T-helper 1 cell treated with Interleukin-12 subunit alpha and Interleukin-12 subunit beta and Interleukin-4 antibody, amounts not matched to agents 30 μg/mL and 1 μg/mL, for 36 hours (primary cell): ENCODE measurements around the gene NEDD4L.

ENCODE experiments used
- H3K27ac Mint-ChIP-seq: one replicate; pipeline ENCODE4 v1.8.0; 2021; ENCODE audit warnings: mild to moderate bottlenecking, mixed read lengths
- H3K27me3 Mint-ChIP-seq: one replicate; pipeline ENCODE4 v1.8.0; 2021; ENCODE audit warnings: low read depth, mixed read lengths
- H3K36me3 Mint-ChIP-seq: one replicate; pipeline ENCODE4 v1.8.0; 2021; ENCODE audit warnings: low read depth, mixed read lengths
- H3K4me1 Mint-ChIP-seq: one replicate; pipeline ENCODE4 v1.8.0; 2021; ENCODE audit warnings: low read depth, mixed read lengths
- H3K4me3 Mint-ChIP-seq: one replicate; pipeline ENCODE4 v1.8.0; 2021; ENCODE audit warnings: mild to moderate bottlenecking, moderate library complexity, mixed read lengths
- H3K9me3 Mint-ChIP-seq: one replicate; pipeline ENCODE4 v1.8.0; 2021; ENCODE audit warnings: mixed read lengths

NEDD4L gene

DNA sequence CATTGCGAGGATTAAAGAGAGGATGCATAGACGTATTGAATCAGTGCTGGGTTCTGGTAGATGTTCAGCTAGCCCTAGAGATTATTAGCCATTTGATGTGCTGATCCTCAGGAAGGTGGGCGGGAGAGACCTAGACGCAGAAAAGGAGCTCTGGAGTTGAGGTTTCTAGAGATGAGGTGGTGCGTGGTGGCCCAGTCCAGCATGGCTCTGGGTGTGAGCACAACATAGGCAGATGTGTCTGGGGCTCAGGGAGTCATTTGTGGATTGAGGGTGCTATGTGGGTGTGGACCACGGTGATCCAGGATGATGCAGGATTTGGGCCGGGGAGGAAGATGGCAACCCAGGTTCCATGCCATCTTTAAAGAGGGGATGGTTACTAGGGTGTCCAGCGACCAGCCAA is 102.1 kb downstream of the NEDD4L start:
- no peak overlapping the region for H3K27ac Mint-ChIP-seq
- no peak overlapping the region for H3K4me3 Mint-ChIP-seq

DNA sequence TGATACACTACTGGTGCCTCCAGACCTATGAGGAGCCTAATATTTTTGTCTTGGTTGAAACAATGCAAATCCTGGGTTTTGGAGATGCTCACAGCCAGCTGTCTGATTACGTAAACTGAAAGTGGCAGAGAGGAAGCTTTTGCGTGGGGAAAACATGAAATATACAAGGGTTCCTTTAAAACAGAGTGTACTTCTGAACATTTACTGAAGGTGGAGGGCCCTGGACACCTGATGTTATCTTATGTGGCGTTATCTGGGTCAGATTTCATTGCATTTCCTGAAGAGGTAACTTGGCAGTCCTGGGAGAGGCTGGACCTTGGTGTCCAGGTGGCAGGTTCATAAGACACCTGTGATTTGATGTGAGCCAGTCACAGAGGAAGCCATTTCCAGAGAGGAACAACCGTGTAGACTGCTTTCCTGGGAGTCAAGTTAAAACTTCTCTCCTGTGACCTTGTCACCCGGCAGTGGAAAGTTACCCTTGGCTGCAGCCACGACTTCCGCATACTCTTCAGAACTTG is 105.0 kb downstream of the NEDD4L start:
- Mint-ChIP-seq H3K27me3 (peaks cover 3% of the 10 kb centered on the region), H3K27ac (no peak overlapping the region), H3K4me3 (no peak overlapping the region), H3K9me3 (no peaks in the 10 kb centered on the region), H3K4me1 (no peaks in the 10 kb centered on the region), H3K36me3 (no peaks in the 10 kb centered on the region)

More for the DNA sequence above, 102.1 kb downstream of the NEDD4L start:
- Mint-ChIP-seq H3K27me3 (no peaks in the 10 kb centered on the region), H3K9me3 (no peaks in the 10 kb centered on the region), H3K4me1 (no peaks in the 10 kb centered on the region), H3K36me3 (no peaks in the 10 kb centered on the region)

DNA sequence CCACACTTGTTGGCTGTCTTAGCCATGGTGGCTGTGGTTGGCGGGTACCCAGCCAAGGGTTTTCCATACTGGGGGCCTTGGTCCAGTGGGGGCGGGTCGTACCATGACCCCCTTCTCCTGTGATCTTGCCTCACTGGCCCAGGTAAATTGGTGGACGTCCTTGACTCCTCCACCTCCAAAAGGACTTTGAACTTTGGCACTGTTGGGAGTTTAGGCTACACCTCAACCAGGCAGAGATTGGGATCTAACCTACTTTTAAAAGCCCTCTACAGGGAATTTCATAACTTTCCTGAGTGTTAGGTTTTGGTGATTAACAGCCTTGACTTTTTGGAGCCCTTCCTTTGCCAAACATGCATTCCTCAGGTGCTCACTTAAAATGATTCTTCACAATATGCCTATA is 106.7 kb downstream of the NEDD4L start:
- Mint-ChIP-seq H3K9me3 (no peaks in the 10 kb centered on the region), H3K4me3 (no peak overlapping the region), H3K27ac (no peak overlapping the region), H3K27me3 (peaks cover 3% of the 10 kb centered on the region), H3K36me3 (no peaks in the 10 kb centered on the region), H3K4me1 (no peaks in the 10 kb centered on the region)

DNA sequence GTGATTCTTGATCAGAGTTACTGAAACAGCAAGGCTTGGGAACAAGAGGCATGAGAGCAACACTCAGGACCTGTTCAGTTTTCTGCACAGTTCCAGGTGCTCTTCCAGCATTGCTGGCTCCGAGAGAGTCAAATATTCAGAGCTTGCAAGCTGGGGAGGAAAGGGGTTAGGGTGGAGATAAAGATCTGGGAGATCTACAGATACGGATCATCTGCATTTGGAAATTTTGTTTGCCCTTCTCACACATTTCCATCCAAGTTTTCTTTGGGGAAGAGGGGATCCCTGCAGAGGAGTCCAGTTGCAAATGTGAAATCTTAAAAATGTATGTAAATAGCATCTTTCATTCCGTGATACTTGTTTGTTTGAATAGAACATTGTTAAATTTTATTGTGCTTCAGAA is 108.2 kb downstream of the NEDD4L start:
- Mint-ChIP-seq H3K27ac (no peak overlapping the region), H3K9me3 (no peaks in the 10 kb centered on the region), H3K4me1 (no peaks in the 10 kb centered on the region), H3K36me3 (no peaks in the 10 kb centered on the region), H3K27me3 (peaks cover 4% of the 10 kb centered on the region), H3K4me3 (no peak overlapping the region)

DNA sequence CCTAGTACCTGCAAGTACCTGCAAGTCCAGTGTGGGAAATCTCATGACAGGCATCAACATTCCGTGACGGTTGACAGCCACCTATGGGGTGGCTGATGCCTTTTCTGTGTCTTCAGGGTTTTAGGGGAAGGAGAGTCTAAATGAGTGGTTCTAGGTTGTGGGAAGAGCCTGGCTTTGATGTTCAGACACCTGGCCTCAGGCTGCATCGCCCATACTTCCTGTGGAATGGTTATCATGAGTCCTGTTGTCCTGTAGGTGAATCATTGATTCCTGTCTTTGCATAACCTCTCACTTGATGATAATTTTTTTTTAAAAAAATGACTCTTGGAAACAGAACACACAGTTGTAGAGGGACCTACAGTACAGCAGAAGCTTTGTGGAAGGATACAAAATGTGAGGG is 108.9 kb downstream of the NEDD4L start:
- H3K27me3 Mint-ChIP-seq, result peaks cover 6% of the 10 kb centered on the region
- H3K36me3 Mint-ChIP-seq, result no peaks in the 10 kb centered on the region
- H3K4me3 Mint-ChIP-seq, result no peak overlapping the region
- no peaks in the 10 kb centered on the region for H3K9me3 Mint-ChIP-seq
- no peaks in the 10 kb centered on the region for H3K4me1 Mint-ChIP-seq
- no peak overlapping the region for H3K27ac Mint-ChIP-seq

DNA sequence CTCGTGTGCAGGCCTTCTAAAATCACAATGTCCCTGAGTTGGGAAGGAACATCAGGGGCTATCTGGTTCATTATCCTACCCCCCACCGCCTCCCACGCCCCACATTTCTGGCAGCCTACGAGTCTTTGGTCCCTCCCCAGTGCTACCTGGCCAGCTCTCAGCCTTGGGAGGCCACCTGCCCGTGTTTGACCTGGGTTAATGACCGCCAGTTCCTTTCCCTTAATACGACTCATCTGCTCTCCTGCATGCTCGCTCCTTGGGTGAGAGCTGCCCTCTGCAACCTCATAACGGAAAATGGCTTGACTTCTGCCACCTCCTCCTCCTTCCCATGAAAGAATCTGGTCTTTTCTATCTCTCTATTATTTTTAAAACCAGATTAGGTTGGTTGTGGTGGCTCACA is 112.5 kb downstream of the NEDD4L start:
- Mint-ChIP-seq H3K27me3 (peaks cover 10% of the 10 kb centered on the region), H3K4me1 (no peaks in the 10 kb centered on the region), H3K4me3 (no peak overlapping the region), H3K9me3 (no peaks in the 10 kb centered on the region), H3K27ac (no peak overlapping the region), H3K36me3 (no peaks in the 10 kb centered on the region)

DNA sequence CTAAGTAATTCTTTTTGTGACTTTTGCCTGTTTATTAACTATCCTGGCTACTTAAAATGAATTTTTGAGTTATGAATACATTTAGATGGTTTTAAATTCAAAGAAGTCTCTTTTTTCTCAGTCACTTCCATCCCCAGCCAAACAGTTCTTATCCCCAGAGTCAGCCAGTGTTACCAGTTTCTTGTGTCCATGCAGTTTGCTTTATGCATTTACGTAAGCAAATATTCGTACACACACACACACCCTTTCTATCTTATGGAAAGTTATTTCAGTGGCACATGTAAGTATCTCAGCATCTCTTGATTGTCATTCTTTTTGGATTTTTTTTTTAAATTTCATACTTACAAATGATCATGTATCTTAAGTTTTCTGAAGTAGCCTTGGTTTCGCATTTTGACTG is 113.2 kb downstream of the NEDD4L start:
- no peaks in the 10 kb centered on the region for H3K4me1 Mint-ChIP-seq
- no peak overlapping the region for H3K27ac Mint-ChIP-seq
- H3K4me3 Mint-ChIP-seq, result no peak overlapping the region
- H3K27me3 Mint-ChIP-seq, result peaks cover 7% of the 10 kb centered on the region
- H3K9me3 Mint-ChIP-seq, result no peaks in the 10 kb centered on the region
- no peaks in the 10 kb centered on the region for H3K36me3 Mint-ChIP-seq

DNA sequence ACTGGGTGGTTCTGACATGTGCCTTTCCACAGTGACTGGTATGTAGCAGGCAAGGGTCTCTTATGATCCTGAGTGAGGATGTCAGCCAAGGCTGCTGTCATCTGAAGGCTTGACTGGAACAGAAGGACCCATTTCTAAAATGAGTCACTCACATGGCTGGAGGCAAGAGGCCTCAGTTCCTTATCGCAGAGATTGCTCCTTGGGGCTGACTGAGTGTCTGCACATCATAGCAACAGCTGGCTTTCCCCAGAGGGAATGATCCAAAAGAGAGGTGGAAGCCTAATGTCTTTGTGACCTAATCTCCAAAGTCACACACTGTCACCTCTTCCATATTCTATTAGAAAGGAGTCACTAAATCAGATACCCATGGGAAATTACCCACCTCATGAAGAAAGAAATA is 114.0 kb downstream of the NEDD4L start:
- Mint-ChIP-seq H3K36me3 (no peaks in the 10 kb centered on the region), H3K9me3 (no peaks in the 10 kb centered on the region), H3K27me3 (peaks cover 7% of the 10 kb centered on the region), H3K27ac (no peak overlapping the region), H3K4me3 (no peak overlapping the region), H3K4me1 (no peaks in the 10 kb centered on the region)

DNA sequence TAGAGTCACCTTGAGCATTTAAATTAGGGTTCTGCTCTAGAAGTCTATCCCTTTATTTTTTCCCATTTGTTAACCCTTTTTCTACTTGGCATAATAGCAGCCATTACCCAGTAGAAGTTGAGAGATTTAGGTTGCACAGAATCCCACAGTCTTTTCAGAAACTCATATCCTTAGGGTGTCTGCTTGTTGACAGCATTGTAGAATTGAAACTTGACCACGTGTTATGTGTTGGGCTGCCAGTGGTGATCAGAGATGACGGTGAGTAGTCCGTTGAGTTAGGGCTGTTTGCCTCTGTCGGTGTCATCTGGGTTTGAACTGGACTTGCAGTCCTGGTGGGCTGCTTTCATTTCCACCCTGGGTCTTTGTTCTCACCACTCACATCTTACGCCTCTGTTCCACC is 114.4 kb downstream of the NEDD4L start:
- H3K4me3 Mint-ChIP-seq, result no peak overlapping the region
- no peaks in the 10 kb centered on the region for H3K4me1 Mint-ChIP-seq
- no peaks in the 10 kb centered on the region for H3K36me3 Mint-ChIP-seq
- H3K27me3 Mint-ChIP-seq, result peaks cover 7% of the 10 kb centered on the region
- H3K27ac Mint-ChIP-seq, result no peak overlapping the region
- H3K9me3 Mint-ChIP-seq, result no peaks in the 10 kb centered on the region

DNA sequence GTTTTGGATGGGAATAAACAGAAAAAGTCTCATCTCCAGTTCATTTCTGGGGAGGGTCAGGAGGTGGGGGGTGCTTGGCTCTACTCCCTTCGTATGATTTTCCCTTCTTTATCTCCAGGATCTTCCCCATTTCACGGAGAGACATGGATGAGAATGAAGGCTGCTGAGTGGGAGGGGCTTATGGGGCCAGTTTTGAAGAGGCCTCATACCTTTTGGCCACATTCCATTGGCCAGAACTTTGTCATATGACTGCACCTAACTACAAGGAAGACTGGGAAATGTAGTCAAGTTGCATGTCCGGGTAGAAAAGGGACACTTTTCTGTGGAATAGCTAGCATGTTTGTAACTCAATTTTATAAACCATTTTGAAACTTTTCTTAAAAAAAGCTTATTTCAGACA is 117.6 kb downstream of the NEDD4L start:
- H3K27ac Mint-ChIP-seq, result no peak overlapping the region
- peaks cover 15% of the 10 kb centered on the region for H3K27me3 Mint-ChIP-seq
- no peaks in the 10 kb centered on the region for H3K9me3 Mint-ChIP-seq
- no peaks in the 10 kb centered on the region for H3K4me1 Mint-ChIP-seq
- no peak overlapping the region for H3K4me3 Mint-ChIP-seq
- H3K36me3 Mint-ChIP-seq, result no peaks in the 10 kb centered on the region

DNA sequence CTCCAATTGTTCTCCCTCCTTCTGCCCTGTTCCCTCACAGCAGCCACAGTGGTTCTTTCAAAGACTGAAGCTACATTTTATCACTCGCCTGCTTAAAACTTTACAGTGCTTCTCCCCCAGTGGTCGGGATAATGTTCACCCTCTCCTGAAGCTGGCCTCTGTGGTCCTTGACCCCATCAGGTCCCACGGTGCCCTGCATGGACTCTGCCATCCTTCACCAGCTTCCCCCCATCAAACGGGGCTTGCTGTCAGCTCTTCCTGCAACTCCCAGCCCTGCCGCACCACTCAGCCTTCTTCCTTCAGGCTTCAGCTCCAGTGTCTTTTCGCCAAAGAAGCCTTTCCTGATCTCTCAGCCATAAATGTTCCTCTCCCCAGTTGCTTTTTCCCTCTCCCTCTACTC is 118.1 kb downstream of the NEDD4L start:
- H3K27ac Mint-ChIP-seq, result no peak overlapping the region
- H3K27me3 Mint-ChIP-seq, result peaks cover 15% of the 10 kb centered on the region
- H3K36me3 Mint-ChIP-seq, result no peaks in the 10 kb centered on the region
- no peaks in the 10 kb centered on the region for H3K4me1 Mint-ChIP-seq
- H3K4me3 Mint-ChIP-seq, result no peak overlapping the region
- no peaks in the 10 kb centered on the region for H3K9me3 Mint-ChIP-seq

DNA sequence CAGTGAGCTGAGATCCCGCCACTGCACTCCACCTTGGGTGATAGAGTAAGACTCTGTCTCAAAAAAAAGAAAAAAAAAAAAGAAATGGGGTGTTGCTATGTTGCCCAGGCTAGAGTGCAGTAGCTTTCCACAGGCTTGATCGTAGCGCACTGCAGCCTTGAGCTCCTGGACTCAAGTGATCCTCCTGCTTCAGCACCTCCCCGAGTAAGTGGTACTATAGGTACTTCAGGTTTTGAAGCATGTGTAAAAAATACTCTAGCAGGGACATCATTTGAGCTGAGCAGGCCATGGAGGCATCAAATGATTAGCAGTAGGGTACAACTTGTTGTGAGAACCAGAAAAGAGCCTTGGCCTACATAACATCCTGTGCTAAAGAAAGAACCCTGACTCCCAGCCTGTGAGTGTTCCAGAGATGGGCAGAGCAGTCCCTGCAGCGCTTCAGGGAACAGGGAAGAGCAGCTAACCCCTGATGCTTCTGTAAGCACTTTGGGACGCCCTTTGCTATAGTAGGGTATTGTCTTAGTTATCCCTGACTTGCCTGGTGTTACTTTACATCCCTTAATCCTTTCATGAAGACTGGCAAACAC is 119.1 kb downstream of the NEDD4L start:
- Mint-ChIP-seq H3K36me3 (no peaks in the 10 kb centered on the region), H3K9me3 (no peaks in the 10 kb centered on the region), H3K4me3 (no peak overlapping the region), H3K27me3 (peaks cover 12% of the 10 kb centered on the region), H3K27ac (no peak overlapping the region), H3K4me1 (no peaks in the 10 kb centered on the region)

DNA sequence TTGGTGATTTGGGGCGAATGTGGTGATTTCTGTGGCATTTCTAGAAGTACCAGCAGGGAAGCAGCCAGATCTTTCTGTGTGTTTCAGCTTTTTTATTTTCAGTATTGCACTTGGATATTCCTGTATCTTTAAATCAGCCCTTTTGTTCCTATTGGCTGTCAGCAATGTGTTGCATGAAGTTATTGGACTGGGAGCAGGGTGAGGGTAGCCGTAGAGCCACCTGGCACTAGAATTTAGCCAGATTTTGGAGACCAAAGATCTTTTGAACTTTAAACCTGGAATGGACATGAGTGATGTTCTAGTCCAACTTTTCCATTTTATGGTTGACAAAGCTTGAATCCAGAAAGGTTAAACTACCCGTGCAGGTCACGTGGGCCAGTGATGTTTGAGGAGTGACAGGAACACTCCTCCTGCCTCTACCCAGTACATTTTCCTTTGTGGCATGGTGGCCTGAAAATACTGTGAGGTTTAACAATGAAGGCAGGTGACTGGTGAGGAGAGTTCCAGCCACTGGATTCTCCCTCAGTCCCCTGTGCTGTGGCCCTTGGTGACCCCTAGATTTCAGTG is 122.3 kb downstream of the NEDD4L start:
- Mint-ChIP-seq H3K36me3 (no peaks in the 10 kb centered on the region), H3K27ac (no peak overlapping the region), H3K9me3 (no peaks in the 10 kb centered on the region), H3K4me1 (no peaks in the 10 kb centered on the region), H3K27me3 (peaks cover 8% of the 10 kb centered on the region), H3K4me3 (no peak overlapping the region)

DNA sequence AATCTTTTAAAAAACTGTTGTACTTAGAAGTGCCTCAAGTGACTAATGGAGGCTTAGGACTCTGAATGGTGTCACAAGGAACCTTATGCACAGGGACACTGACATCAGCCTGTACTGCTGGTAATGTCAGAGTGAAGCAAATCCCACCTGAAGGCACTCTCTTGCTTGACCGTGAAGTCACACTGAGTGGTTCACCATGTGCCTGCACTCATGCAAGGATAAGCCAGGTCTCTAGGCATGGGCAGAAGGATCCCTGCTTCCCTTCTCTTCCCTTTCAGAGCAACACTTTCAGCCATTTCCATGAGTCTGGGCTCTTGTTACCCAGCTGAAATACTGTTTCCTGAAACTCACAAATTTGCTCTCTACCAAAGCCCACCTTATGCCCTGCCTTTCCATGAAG is 123.0 kb downstream of the NEDD4L start:
- Mint-ChIP-seq H3K4me1 (no peaks in the 10 kb centered on the region), H3K36me3 (no peaks in the 10 kb centered on the region), H3K9me3 (no peaks in the 10 kb centered on the region), H3K27me3 (peaks cover 14% of the 10 kb centered on the region), H3K27ac (no peak overlapping the region), H3K4me3 (no peak overlapping the region)

DNA sequence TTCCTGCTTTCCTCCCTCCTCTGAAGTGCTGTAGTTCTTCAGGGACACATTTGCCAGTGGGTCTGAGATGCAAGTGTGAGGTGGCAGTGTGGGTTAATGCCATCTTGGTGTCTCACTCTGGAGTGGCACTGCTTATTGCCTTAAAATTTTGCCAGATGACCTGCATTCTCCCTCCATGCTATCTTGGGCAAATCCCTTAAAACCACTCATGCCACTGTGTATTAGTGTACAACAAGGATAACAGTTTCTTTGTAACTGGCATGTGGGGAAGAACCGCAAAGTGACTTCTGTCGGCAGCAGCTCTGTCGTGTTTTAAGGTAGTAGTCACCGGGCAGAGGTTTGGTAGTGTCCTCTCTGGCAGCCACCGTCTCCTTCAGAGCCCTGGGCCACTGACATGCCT is 124.2 kb downstream of the NEDD4L start:
- Mint-ChIP-seq H3K27me3 (peaks cover 24% of the 10 kb centered on the region), H3K9me3 (no peaks in the 10 kb centered on the region), H3K27ac (no peak overlapping the region), H3K4me1 (no peaks in the 10 kb centered on the region), H3K4me3 (no peak overlapping the region), H3K36me3 (no peaks in the 10 kb centered on the region)

DNA sequence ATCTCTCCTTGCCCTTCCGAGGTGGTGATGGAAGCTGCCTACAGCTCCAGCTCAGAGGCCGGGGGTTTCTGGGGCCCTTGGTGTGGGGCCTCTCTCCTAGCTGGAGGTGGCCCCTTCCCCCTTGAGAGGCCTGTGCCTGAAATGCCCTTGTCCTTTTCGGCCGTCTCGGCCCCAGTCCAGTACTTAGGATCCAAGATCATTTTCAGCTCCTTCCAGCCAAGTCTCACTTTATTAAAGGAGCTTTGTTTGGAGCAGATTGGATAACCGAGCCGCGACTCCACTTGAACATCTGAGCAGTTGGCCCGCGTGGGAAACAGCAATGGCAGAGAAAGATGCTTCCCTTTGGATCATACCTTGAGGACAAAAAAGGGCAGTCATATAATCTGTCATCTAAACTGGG is 125.0 kb downstream of the NEDD4L start:
- Mint-ChIP-seq H3K9me3 (no peaks in the 10 kb centered on the region), H3K4me1 (no peaks in the 10 kb centered on the region), H3K36me3 (no peaks in the 10 kb centered on the region)

More for the DNA sequence above, 125.0 kb downstream of the NEDD4L start:
- Mint-ChIP-seq H3K27me3 (peaks cover 30% of the 10 kb centered on the region), H3K4me3 (no peak overlapping the region), H3K27ac (no peak overlapping the region)
